GM12878 (cell line): ENCODE measurements around the gene FOXA2. TPM values are rescaled to one million over a fixed set of nuclear protein-coding genes. Genes with fewer than 3 reads are reported as not detected.

Experiments used
- ATAC-seq: fragments of 200-7000 bp; cut with Tn5 transposase; 3 replicates; pipeline ENCODE4 v1.9.1; 2020; ENCODE audit warnings: mild to moderate bottlenecking, moderate library complexity
- BruUV-seq: library from RNA; stranded (reverse); fragments of 400-500 nt; replicated peaks from 2 replicates; lab custom pipeline; 2021; lab: Mats Ljungman, UMichigan
- CTCF ChIA-PET: fragments of 300-600 bp; sonication (Branson Sonifier 250); formaldehyde crosslinking; extraction: SDS; loops from one replicate; lab custom pipeline; 2021; ENCODE audit warnings: inconsistent platforms; lab: Yijun Ruan, JAX
- POLR2A ChIA-PET: fragments of 350-600 bp; formaldehyde crosslinking; extraction: SDS; loops from one replicate; lab custom pipeline; 2021; ENCODE audit warnings: inconsistent platforms; lab: Charles Lee
- RAD21 ChIA-PET: fragments of 300-600 bp; sonication (Branson Sonifier 250); formaldehyde crosslinking; loops from one replicate; lab custom pipeline; 2023; ENCODE audit warnings: antibody characterized with exemption; ENCODE audit not compliant: unreplicated experiment; lab: Charles Lee
- SMC1A ChIA-PET: fragments of 300-600 bp; sonication (Branson Sonifier 250); formaldehyde crosslinking; loops from one replicate; lab custom pipeline; 2023; ENCODE audit not compliant: unreplicated experiment, uncharacterized antibody; lab: Charles Lee
- DNase-seq: peaks from one replicate; pipeline ENCODE4 v3.0.0-alpha.2; 2011; ENCODE audit warnings: low read depth, low spot score
- FAIRE-seq: peaks from 3 replicates; lab custom pipeline; 2011; peaks lifted over from hg19 to GRCh38; lab: Jason Lieb, UNC
- H2AFZ ChIP-seq: 2 replicates; pipeline ENCODE4 v1.6.0; 2011; ENCODE audit warnings: low read depth, low read length, control low read depth; ENCODE audit not compliant: control insufficient read depth
- H3K27ac ChIP-seq: 2 replicates; pipeline ENCODE4 v1.5.1; 2011; ENCODE audit warnings: control low read depth; ENCODE audit not compliant: control insufficient read depth, insufficient read depth
- H3K27me3 ChIP-seq, 2 experiments: replicated peaks in 1 of 2; 2 replicates each; pipeline versions ENCODE4 v1.6.0 to v1.6.1; 2011; ENCODE audit warnings: low read length in 1 of 2; ENCODE audit not compliant: control insufficient read depth in 2 of 2, insufficient read depth in 2 of 2
- H3K36me3 ChIP-seq, 2 experiments: 2 replicates each; pipeline ENCODE4 v1.5.1; 2011; ENCODE audit warnings: low read length in 1 of 2; ENCODE audit not compliant: control insufficient read depth in 2 of 2, insufficient read depth in 2 of 2
- H3K4me1 ChIP-seq: 2 replicates; pipeline ENCODE4 v1.6.1; 2011; ENCODE audit warnings: mild to moderate bottlenecking, low read length, moderate library complexity, mixed read lengths; ENCODE audit not compliant: control insufficient read depth, insufficient read depth
- H3K4me2 ChIP-seq: 2 replicates; pipeline ENCODE4 v1.6.0; 2011; ENCODE audit warnings: control low read depth; ENCODE audit not compliant: control insufficient read depth, insufficient read depth
- H3K4me3 ChIP-seq: fragments of 200-600 bp; sonication (generic); 2 replicates; pipeline ENCODE4 v1.5.1; 2016
- H3K79me2 ChIP-seq: 2 replicates; pipeline ENCODE4 v1.6.0; 2011; ENCODE audit warnings: low read length; ENCODE audit not compliant: control insufficient read depth, insufficient read depth
- H3K9ac ChIP-seq: 2 replicates; pipeline ENCODE4 v1.8.0; 2011; ENCODE audit warnings: low read length, control low read depth, mixed read lengths; ENCODE audit not compliant: control insufficient read depth, insufficient read depth
- H3K9me3 ChIP-seq: replicated peaks from 3 replicates; pipeline ENCODE4 v1.5.1; 2011; ENCODE audit warnings: mild to moderate bottlenecking, low read length; ENCODE audit not compliant: control insufficient read depth, insufficient read depth
- H4K20me1 ChIP-seq: 2 replicates; pipeline ENCODE4 v1.6.0; 2011; ENCODE audit not compliant: control insufficient read depth, insufficient read depth
- BCL11A ChIP-seq: IDR thresholded peaks from 2 replicates; pipeline ENCODE4 v1.6.1; 2011; ENCODE audit warnings: low read depth, low read length
- BHLHE40 ChIP-seq, 2 experiments: fragments of 450-650 bp in 1 of 2; IDR thresholded peaks; 2 replicates each; pipeline ENCODE4 v1.6.1; 2011 to 2017; ENCODE audit warnings: low read depth in 2 of 2, borderline replicate concordance in 1 of 2, improper control_type of control experiment in 1 of 2, low read length in 1 of 2, mild to moderate bottlenecking in 1 of 2
- CHD4 ChIP-seq: fragments of 200-600 bp; sonication (generic); IDR thresholded peaks from 2 replicates; pipeline ENCODE4 v1.6.1; 2016; ENCODE audit warnings: mild to moderate bottlenecking
- ETV6 ChIP-seq, 2 experiments: fragments of 450-650 bp in 1 of 2; IDR thresholded peaks in 1 of 2; conservative IDR thresholded peaks in 1 of 2; 2 replicates each; pipeline ENCODE4 v1.6.1; 2014; ENCODE audit warnings: antibody characterized with exemption in 1 of 2, borderline replicate concordance in 1 of 2, low read depth in 1 of 2, mild to moderate bottlenecking in 1 of 2, moderate library complexity in 1 of 2
- GATAD2B ChIP-seq: fragments of 450-650 bp; conservative IDR thresholded peaks from 2 replicates; pipeline ENCODE4 v1.6.1; 2017; ENCODE audit warnings: low read depth, mild to moderate bottlenecking, moderate library complexity
- JUNB ChIP-seq: IDR thresholded peaks from 2 replicates; pipeline ENCODE4 v1.6.1; 2016; ENCODE audit warnings: antibody characterized with exemption, mild to moderate bottlenecking
- KDM1A ChIP-seq: fragments of 200-600 bp; sonication (generic); IDR thresholded peaks from 2 replicates; pipeline ENCODE4 v1.6.1; 2016; ENCODE audit warnings: borderline replicate concordance
- MXI1 ChIP-seq: fragments of 150-350 bp; IDR thresholded peaks from 2 replicates; pipeline ENCODE4 v1.6.1; 2011; ENCODE audit warnings: low read depth, mild to moderate bottlenecking, inconsistent platforms, low read length, improper control_type of control experiment
- NRF1 ChIP-seq: conservative IDR thresholded peaks from 2 replicates; pipeline ENCODE4 v1.6.1; 2011; ENCODE audit warnings: mild to moderate bottlenecking, low read depth, low read length, improper control_type of control experiment
- SIX5 ChIP-seq: IDR thresholded peaks from 2 replicates; pipeline ENCODE4 v1.6.1; 2011; ENCODE audit warnings: mild to moderate bottlenecking, low read depth, low read length, moderate library complexity; ENCODE audit not compliant: severe bottlenecking
- SMC3 ChIP-seq: IDR thresholded peaks from 2 replicates; pipeline ENCODE4 v1.6.1; 2011; ENCODE audit warnings: low read length, improper control_type of control experiment, borderline replicate concordance
- SP1 ChIP-seq: IDR thresholded peaks from one replicate; pipeline ENCODE4 v1.6.1; 2011; ENCODE audit warnings: low read depth, low read length
- STAT1 ChIP-seq: fragments of 450-650 bp; conservative IDR thresholded peaks from 2 replicates; pipeline ENCODE4 v1.6.1; 2014; ENCODE audit warnings: antibody characterized with exemption, mild to moderate bottlenecking
- TCF12 ChIP-seq: IDR thresholded peaks from 2 replicates; pipeline ENCODE4 v1.6.1; 2011; ENCODE audit warnings: low read depth, mild to moderate bottlenecking, low read length
- ZSCAN29 ChIP-seq: fragments of 450-650 bp; IDR thresholded peaks from 2 replicates; pipeline ENCODE4 v1.6.1; 2017; ENCODE audit warnings: mild to moderate bottlenecking, moderate library complexity
- ZZZ3 ChIP-seq: IDR thresholded peaks from 2 replicates; pipeline ENCODE4 v1.6.1; 2011; ENCODE audit warnings: low read depth; ENCODE audit not compliant: control insufficient read depth, insufficient read length
- WGBS: methylation state at CpG from one replicate; pipeline ENCODE4 v1.1.6; 2016; ENCODE audit warnings: low lambda C conversion rate; ENCODE audit not compliant: insufficient replicate concordance, insufficient coverage; ENCODE audit errors: missing lambda C conversion rate; 5-methylcytosine and 5-hydroxymethylcytosine counted together
- in situ Hi-C: fragments of 300-500 bp; cut with MboI; formaldehyde crosslinking; loops from 9 replicates; pipeline ENCODE4 v1.14.3; 2018; ENCODE audit warnings: mixed read lengths
- intact Hi-C: fragments of 100-400 bp; cut with micrococcal nuclease; formaldehyde crosslinking; loops from one replicate; pipeline ENCODE4 v1.14.2; 2022; ENCODE audit not compliant: unreplicated experiment
- polyA plus RNA-seq, 11 experiments: library from polyadenylated mRNA; depleted of rRNA in 4 of 11; unstranded in 6 of 11; stranded (reverse) in 5 of 11; fragments of >200 nt; fragmentation: Nextera tagmentation in 4 of 11; fragmentation: Illumina TruSeq in 1 of 11; extraction: Ambion mirVana in 4 of 11; extraction: Trizol in 1 of 11; gene quantifications; 1 replicate in 1 of 11; 2 replicates in 10 of 11; pipeline versions ENCODE4 v1.2.1 to v1.2.3, GENCODE V29; 2011 to 2016; ENCODE audit warnings: inconsistent platforms in 2 of 11, missing spikeins in 2 of 11, low read depth in 1 of 11
- total RNA-seq, 4 experiments: library from RNA; depleted of rRNA in 3 of 4; stranded (reverse); fragments of >200 nt in 3 of 4; fragmentation: Illumina TruSeq in 1 of 4; extraction: Trizol in 1 of 4; gene quantifications; 2 replicates each; pipeline versions ENCODE4 v1.2.1 to v1.2.3, GENCODE V29; 2013 to 2021
- TF ChIP-seq, protein P1 (sequence below): fragments of 450-650 bp; IDR thresholded peaks from 2 replicates; pipeline ENCODE4 v1.6.1; 2016; ENCODE audit warnings: mild to moderate bottlenecking, moderate library complexity, borderline replicate concordance

The FOXA2 gene
- total and polyA plus RNA-seq, 10 of the 15 experiments (the other 5 are each of a cell fraction or from before 2014, with no cell fraction given) = not detected

DNA sequence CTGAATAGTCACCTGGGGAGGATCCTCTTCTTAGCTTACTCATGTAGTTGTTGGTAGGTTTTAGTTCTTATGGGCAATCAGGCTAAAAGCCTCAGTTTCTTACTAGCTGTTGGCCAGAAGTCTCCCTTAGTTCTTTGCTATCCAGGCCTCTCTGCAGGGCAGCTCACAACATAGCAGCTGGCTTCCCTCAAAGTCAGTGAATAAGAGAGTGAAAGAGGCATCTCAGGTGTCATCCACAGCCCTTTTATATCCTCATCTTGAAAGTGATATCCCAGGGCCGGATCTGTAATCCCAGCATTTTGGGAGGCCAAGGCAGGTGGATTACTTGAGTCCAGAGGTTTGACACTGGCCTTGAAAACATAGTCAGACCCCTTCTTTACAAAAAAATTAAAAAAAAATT, 42.1 kb upstream of the FOXA2 start:
- Histone ChIP-seq H3K9ac (no peak overlapping the region), H3K4me2 (no peak overlapping the region), H3K79me2 (no peaks in the 10 kb centered on the region), H3K4me3 (no peak overlapping the region), H4K20me1 (no peaks in the 10 kb centered on the region), H3K27ac (no peak overlapping the region), H3K27me3 (no peaks in the 10 kb centered on the region), H3K4me1 (no peaks in the 10 kb centered on the region), H2AFZ (no peak overlapping the region), H3K9me3 (no peaks in the 10 kb centered on the region; the same call in 2 of the 3 replicates), H3K36me3 (no peaks in the 10 kb centered on the region)
- in situ Hi-C loops (no loop called here), intact Hi-C loops (no loop called here)
- RAD21 ChIA-PET = no interaction called here
- FAIRE-seq (no peak), DNase-seq (no peak), ATAC-seq (no peak)
- 0% methylated on average over 1 of the region's 1 CpG for WGBS
- no TSS peak for BruUV-seq
- SMC1A ChIA-PET = no interaction called here
- POLR2A ChIA-PET = no interaction called here
- TF ChIP-seq BCL11A (no peak), MXI1 (no peak), ETV6 (conservative IDR thresholded peaks at IDR 0.05 in 1 of 2, IDR thresholded peaks at IDR 0.05 in 1 of 2; ENCODE audit: borderline replicate concordance in 1 of 2, low read depth in 1 of 2) (no peak), GATAD2B (no peak), CHD4 (no peak), KDM1A (no peak), ZSCAN29 (no peak), ZZZ3 (no peak), NRF1 (no peak)
- CTCF ChIA-PET = no interaction called here

DNA sequence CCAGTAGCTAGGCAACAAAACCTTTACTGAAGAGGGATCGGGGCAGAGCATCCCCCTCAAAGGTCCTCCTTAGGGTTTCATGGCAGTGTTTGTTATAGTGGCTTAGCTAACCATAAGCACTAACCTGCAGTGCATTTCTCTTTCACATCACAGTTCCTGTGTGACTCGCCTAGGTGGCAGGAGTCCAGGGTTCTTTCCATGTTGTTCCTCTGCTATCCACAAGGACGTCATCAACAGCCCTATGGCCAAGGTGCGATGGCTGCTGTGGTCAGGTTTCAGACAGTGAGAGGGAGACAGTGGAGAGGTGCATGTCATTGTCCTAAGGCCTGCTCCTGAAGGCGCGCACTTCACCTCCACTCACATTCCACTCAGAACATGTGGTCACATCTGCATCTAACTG, 38.8 kb upstream of the FOXA2 start:
- ChIA-PET RAD21 (no interaction called here), SMC1A (interaction anchor here (0.6 kb wide), 1 partner anchor 375 kb away, joined by 5 read pairs; no protein-coding TSS in a partner anchor), CTCF (interaction anchor here (0.8 kb wide), 1 partner anchor 11 kb away, joined by 3 read pairs; no protein-coding TSS in a partner anchor), POLR2A (no interaction called here)
- no peaks in the 10 kb centered on the region for H3K79me2 ChIP-seq
- no peaks in the 10 kb centered on the region for H4K20me1 ChIP-seq
- no peaks in the 10 kb centered on the region for H3K36me3 ChIP-seq
- FAIRE-seq (no peak), ATAC-seq (no peak), DNase-seq (no peak)
- no peak overlapping the region for H2AFZ ChIP-seq
- H3K9ac ChIP-seq = no peak overlapping the region
- intact Hi-C loops = no loop called here
- in situ Hi-C loops = no loop called here
- H3K27me3 ChIP-seq = no peaks in the 10 kb centered on the region
- 48% methylated on average over 6 of the region's 6 CpGs for WGBS
- H3K4me1 ChIP-seq = no peaks in the 10 kb centered on the region
- no peaks in the 10 kb centered on the region; the same call in 2 of the 3 replicates for H3K9me3 ChIP-seq
- no TSS peak for BruUV-seq
- no peak overlapping the region for H3K27ac ChIP-seq
- no peak overlapping the region for H3K4me2 ChIP-seq
- no peak overlapping the region for H3K4me3 ChIP-seq
- TF ChIP-seq BHLHE40 (IDR thresholded peaks at IDR 0.05; ENCODE audit: borderline replicate concordance in 1 of 2, low read depth in 2 of 2, low read length in 1 of 2) (no peak), SP1 (no peak), JUNB (no peak), SIX5 (no peak), SMC3 (no peak), STAT1 (no peak), TCF12 (no peak)
- TF ChIP-seq, protein P1, sequence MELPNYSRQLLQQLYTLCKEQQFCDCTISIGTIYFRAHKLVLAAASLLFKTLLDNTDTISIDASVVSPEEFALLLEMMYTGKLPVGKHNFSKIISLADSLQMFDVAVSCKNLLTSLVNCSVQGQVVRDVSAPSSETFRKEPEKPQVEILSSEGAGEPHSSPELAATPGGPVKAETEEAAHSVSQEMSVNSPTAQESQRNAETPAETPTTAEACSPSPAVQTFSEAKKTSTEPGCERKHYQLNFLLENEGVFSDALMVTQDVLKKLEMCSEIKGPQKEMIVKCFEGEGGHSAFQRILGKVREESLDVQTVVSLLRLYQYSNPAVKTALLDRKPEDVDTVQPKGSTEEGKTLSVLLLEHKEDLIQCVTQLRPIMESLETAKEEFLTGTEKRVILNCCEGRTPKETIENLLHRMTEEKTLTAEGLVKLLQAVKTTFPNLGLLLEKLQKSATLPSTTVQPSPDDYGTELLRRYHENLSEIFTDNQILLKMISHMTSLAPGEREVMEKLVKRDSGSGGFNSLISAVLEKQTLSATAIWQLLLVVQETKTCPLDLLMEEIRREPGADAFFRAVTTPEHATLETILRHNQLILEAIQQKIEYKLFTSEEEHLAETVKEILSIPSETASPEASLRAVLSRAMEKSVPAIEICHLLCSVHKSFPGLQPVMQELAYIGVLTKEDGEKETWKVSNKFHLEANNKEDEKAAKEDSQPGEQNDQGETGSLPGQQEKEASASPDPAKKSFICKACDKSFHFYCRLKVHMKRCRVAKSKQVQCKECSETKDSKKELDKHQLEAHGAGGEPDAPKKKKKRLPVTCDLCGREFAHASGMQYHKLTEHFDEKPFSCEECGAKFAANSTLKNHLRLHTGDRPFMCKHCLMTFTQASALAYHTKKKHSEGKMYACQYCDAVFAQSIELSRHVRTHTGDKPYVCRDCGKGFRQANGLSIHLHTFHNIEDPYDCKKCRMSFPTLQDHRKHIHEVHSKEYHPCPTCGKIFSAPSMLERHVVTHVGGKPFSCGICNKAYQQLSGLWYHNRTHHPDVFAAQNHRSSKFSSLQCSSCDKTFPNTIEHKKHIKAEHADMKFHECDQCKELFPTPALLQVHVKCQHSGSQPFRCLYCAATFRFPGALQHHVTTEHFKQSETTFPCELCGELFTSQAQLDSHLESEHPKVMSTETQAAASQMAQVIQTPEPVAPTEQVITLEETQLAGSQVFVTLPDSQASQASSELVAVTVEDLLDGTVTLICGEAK = no peak
